Activated CD8-positive, alpha-beta T cell treated with anti-CD3 and anti-CD28 coated beads for 36 hours (primary cell): ENCODE measurements around the gene MAN1A1. TPM values are rescaled to one million over a fixed set of nuclear protein-coding genes. Genes with fewer than 3 reads are reported as not detected.
"Not testable (repeated sequence)": the region's sequence is repeated elsewhere in the genome, so short reads cannot be mapped to it uniquely, and the experiment has no call there.

ENCODE experiments used
- ATAC-seq: fragments of 200-7000 bp; cut with Tn5 transposase; one replicate; pipeline ENCODE4 v1.10.0; 2021; ENCODE audit warnings: mild to moderate bottlenecking, moderate library complexity
- CTCF ChIA-PET: fragments of 350-600 bp; sonication (Branson Sonifier 250); formaldehyde crosslinking; loops from one replicate; lab custom pipeline; 2021; ENCODE audit warnings: antibody characterized with exemption; lab: Charles Lee
- POLR2A ChIA-PET: fragments of 350-600 bp; sonication (Branson Sonifier 250); formaldehyde crosslinking; loops from one replicate; lab custom pipeline; 2021; ENCODE audit warnings: antibody characterized with exemption; lab: Charles Lee
- DNase-seq: peaks from one replicate; pipeline ENCODE4 v3.0.0-alpha.2; 2020
- H3K27ac Mint-ChIP-seq: one replicate; pipeline ENCODE4 v1.8.0; 2021; ENCODE audit warnings: mild to moderate bottlenecking, mixed read lengths
- H3K27me3 Mint-ChIP-seq: one replicate; pipeline ENCODE4 v1.8.0; 2021; ENCODE audit warnings: mixed read lengths
- H3K36me3 Mint-ChIP-seq: one replicate; pipeline ENCODE4 v1.8.0; 2021; ENCODE audit warnings: low read depth, mixed read lengths
- H3K4me1 Mint-ChIP-seq: one replicate; pipeline ENCODE4 v1.8.0; 2021; ENCODE audit warnings: low read depth, mixed read lengths
- H3K4me3 Mint-ChIP-seq: one replicate; pipeline ENCODE4 v1.8.0; 2021; ENCODE audit warnings: mild to moderate bottlenecking, moderate library complexity, mixed read lengths
- H3K9me3 Mint-ChIP-seq: one replicate; pipeline ENCODE4 v1.8.0; 2021; ENCODE audit warnings: mixed read lengths
- intact Hi-C: fragments of 100-400 bp; cut with micrococcal nuclease; formaldehyde crosslinking; loops from one replicate; pipeline ENCODE4 v1.10.0; 2022
- total RNA-seq, 2 experiments: library from RNA; stranded (reverse); gene quantifications; one replicate each; pipeline ENCODE4 v1.2.3, GENCODE V29; 2021
- TF ChIP-seq, protein P1 (sequence below): fragments of 200-600 bp; IDR thresholded peaks from one replicate; pipeline ENCODE4 v1.8.0; 2022; ENCODE audit warnings: antibody characterized with exemption, mild to moderate bottlenecking

The MAN1A1 gene
- total RNA-seq, 2 experiments from 2014 or later = 18.5 to 19.4 TPM

DNA sequence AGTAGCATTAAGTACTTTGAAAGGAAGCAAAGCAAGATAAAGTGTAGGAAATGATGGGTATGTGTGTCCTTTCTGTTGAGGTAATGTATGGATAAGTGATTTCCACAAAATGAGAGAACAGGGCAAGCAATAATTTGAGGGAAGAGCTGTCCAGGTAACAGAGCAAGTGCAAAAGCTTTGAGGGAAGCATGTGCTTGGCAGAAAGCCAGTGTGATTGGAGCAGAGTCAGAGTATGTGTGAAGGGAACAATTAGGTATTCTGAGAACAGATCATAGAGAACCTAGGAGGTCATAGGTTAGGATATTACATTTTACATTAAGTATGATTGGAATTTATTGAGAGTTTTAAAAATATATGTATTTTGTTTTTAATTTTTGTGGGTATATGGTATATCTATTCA is 30.2 kb upstream of the MAN1A1 start:
- Mint-ChIP-seq H3K27ac (no peak overlapping the region), H3K27me3 (no peaks in the 10 kb centered on the region), H3K36me3 (peaks cover 15% of the 10 kb centered on the region), H3K9me3 (peaks cover 13% of the 10 kb centered on the region), H3K4me1 (no peaks in the 10 kb centered on the region), H3K4me3 (no peak overlapping the region)
- DNase-seq (no peak), ATAC-seq (no peak)
- ChIA-PET CTCF (no interaction called here), POLR2A (no interaction called here)
- intact Hi-C loops = no loop called here
- TF ChIP-seq, protein P1, sequence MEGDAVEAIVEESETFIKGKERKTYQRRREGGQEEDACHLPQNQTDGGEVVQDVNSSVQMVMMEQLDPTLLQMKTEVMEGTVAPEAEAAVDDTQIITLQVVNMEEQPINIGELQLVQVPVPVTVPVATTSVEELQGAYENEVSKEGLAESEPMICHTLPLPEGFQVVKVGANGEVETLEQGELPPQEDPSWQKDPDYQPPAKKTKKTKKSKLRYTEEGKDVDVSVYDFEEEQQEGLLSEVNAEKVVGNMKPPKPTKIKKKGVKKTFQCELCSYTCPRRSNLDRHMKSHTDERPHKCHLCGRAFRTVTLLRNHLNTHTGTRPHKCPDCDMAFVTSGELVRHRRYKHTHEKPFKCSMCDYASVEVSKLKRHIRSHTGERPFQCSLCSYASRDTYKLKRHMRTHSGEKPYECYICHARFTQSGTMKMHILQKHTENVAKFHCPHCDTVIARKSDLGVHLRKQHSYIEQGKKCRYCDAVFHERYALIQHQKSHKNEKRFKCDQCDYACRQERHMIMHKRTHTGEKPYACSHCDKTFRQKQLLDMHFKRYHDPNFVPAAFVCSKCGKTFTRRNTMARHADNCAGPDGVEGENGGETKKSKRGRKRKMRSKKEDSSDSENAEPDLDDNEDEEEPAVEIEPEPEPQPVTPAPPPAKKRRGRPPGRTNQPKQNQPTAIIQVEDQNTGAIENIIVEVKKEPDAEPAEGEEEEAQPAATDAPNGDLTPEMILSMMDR = no peak

DNA sequence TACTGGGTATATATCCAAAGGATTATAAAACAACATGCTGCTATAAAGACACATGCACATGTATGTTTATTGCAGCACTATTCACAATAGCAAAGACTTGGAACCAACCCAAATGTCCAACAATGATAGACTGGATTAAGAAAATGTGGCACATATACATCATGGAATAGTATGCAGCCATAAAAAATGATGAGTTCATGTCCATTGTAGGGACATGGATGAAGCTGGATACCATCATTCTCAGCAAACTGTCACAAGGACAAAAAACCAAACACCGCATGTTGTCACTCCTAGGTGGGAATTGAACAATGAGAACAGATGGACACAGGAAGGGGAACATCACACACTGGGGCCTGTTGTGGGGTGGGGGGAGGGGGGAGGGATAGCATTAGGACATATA is 27.5 kb upstream of the MAN1A1 start:
- Mint-ChIP-seq H3K36me3 (peaks cover 14% of the 10 kb centered on the region), H3K9me3 (peaks cover 17% of the 10 kb centered on the region)
- H3K4me1 Mint-ChIP-seq, DNase-seq, ATAC-seq, CTCF ChIA-PET, POLR2A ChIA-PET, H3K27ac Mint-ChIP-seq, H3K4me3 Mint-ChIP-seq, intact Hi-C loops, H3K27me3 Mint-ChIP-seq: not testable (repeated sequence)

DNA sequence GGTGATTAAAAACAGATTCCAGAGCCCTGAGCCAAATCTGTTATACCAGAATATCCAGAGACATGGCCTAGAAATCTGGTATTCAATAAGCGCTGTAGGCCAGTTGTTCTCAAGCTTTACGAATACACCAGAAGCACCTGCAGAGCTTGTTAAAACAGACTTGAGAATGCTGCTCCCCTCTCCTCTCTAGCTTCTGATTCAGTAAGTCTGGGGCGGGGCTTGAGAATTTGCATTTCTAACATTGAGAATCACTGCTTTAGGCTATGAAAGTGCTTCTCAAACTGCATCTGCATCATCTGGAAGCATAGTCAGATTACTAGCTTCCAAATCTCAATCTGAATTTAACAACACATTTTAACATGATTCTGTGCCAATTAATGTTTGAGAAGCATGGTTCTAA is 20.5 kb upstream of the MAN1A1 start:
- TF ChIP-seq, protein P1 = no peak
- no peaks in the 10 kb centered on the region for H3K27me3 Mint-ChIP-seq
- H3K36me3 Mint-ChIP-seq = peaks cover 9% of the 10 kb centered on the region
- intact Hi-C loops = no loop called here
- no peak overlapping the region for H3K4me3 Mint-ChIP-seq
- no peak for ATAC-seq
- peaks cover 4% of the 10 kb centered on the region for H3K9me3 Mint-ChIP-seq
- ChIA-PET CTCF (no interaction called here), POLR2A (no interaction called here)
- no peak overlapping the region for H3K27ac Mint-ChIP-seq
- H3K4me1 Mint-ChIP-seq = no peaks in the 10 kb centered on the region
- DNase-seq = no peak

DNA sequence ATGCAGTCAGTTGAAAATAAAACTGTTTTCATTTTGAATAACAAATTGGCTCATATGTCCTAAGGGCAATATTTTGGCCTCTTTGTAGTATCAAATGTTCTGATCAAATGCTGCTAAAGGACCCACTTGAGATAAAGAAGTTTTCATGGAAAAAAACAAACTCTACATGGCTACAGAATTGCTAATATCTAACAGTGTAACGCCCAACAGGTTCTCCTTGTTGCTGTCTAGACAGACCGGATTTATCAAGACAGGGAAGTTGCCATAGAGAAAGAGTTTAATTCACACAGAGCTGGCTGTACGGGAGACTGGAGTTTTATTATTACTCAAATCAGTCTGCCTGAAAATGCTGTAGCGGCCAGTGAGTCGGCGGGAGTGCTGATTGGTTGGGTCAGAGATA is 19.4 kb upstream of the MAN1A1 start:
- Mint-ChIP-seq H3K36me3 (peaks cover 12% of the 10 kb centered on the region), H3K4me1 (no peaks in the 10 kb centered on the region), H3K9me3 (peaks cover under 1% of the 10 kb centered on the region), H3K27ac (no peak overlapping the region), H3K4me3 (no peak overlapping the region), H3K27me3 (no peaks in the 10 kb centered on the region)
- TF ChIP-seq, protein P1 = no peak
- ATAC-seq = no peak
- ChIA-PET POLR2A (no interaction called here), CTCF (no interaction called here)
- no peak for DNase-seq
- intact Hi-C loops = no loop called here

DNA sequence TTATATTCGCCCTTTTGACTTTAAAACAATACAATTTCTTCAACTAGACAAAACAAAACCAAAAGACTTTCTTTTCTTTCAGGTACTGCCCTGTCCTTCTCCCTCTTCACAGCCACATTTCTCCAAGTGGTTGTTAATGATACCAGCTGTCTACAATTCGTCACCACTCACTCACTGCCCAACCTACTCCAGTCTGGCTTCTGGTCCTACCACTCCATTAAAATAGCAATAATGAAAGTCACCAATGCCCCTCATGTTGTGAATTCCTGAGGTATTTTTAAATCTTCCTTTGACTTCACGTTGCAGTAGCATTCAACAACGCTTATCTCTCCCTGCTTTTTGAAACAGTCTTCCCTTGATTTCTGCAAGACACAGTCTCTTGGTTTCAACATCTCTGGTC is 11.6 kb upstream of the MAN1A1 start:
- Mint-ChIP-seq H3K4me3 (no peak overlapping the region), H3K27ac (no peak overlapping the region), H3K9me3 (no peaks in the 10 kb centered on the region), H3K36me3 (peaks cover 10% of the 10 kb centered on the region), H3K4me1 (peaks cover 17% of the 10 kb centered on the region), H3K27me3 (no peaks in the 10 kb centered on the region)
- intact Hi-C loops = no loop called here
- POLR2A ChIA-PET = no interaction called here
- DNase-seq (no peak), ATAC-seq (no peak)
- CTCF ChIA-PET = no interaction called here
- TF ChIP-seq, protein P1 = no peak
